ENCODE measurements around the gene LRRC7.

- TF ChIP-seq CTCF (conservative IDR thresholded peaks at IDR 0.05; ENCODE audit: low read length), result no peak
- no peak for TF ChIP-seq EZH2phosphoT487 (IDR thresholded peaks at IDR 0.05; ENCODE audit: borderline replicate concordance)
Measured at GRCh38 chr1:70041317-70042045, 473.8 kb downstream of the LRRC7 start.
